HG02970 (cell line): Measurements from ENCODE around the gene VPS39.

Source experiments
- ATAC-seq: cut with Tn5 transposase; IDR thresholded peaks from one replicate; pipeline ENCODE4 v1.9.1; 2021; ENCODE audit warnings: mild to moderate bottlenecking, moderate library complexity, moderate number of reproducible peaks; ENCODE audit not compliant: unreplicated experiment, low FRiP score

The VPS39 gene

GRCh38 chr15:42147431-42147735 lies 60.7 kb downstream of the VPS39 start:
- no peak for ATAC-seq

DNA sequence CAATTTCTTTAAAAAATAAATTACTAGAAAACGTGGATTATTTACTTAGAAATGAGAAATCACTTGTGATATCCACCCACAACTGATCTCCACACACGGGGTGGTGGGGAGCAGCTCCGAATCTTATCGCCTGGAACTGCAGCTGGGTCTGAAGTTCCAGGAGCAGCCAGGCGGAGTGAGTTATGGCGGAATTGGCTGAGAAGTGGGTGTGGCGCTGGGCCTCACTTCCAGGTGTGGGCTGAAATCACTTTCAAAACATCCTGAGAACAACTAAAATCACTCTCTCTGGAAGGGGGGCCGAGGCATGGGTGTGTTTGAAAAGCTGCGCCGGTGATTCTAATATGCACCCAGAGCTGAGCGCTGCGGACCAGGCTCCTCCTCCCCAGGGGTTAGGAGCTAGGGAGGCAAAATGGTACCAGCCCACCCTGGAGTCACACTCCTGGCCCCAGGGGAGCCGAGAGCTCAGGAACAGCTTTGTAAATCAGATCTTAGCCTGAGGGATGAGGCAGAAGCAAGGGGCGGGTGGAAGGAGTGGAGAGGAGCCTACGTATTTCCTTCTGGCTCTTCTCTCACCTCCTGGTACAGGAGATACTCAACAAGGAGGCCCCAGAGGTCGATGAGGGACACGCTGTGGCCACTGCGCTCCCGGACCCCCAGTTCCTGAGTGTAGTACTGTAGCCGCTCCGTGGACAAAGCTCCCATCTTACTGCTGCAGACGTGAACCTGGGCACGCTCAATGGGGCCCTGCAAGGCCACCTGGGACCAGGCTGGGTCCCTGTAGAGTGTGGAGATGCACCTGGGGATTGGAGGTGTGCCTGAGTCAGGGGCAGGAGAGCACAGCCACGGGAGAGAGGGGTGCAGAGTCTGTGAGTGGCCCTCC lies 61.3 kb downstream of the VPS39 start:
- no peak for ATAC-seq

- no peak for ATAC-seq
These were observed 62.3 kb downstream of the VPS39 start for GRCh38 chr15:42145546-42146455.

GRCh38 chr15:42144841-42145375 lies 63.2 kb downstream of the VPS39 start:
- no peak for ATAC-seq

- no peak for ATAC-seq
These were observed 64.1 kb downstream of the VPS39 start for GRCh38 chr15:42143866-42144625.

- no peak for ATAC-seq
These were observed 64.7 kb downstream of the VPS39 start for GRCh38 chr15:42143356-42143755.

DNA sequence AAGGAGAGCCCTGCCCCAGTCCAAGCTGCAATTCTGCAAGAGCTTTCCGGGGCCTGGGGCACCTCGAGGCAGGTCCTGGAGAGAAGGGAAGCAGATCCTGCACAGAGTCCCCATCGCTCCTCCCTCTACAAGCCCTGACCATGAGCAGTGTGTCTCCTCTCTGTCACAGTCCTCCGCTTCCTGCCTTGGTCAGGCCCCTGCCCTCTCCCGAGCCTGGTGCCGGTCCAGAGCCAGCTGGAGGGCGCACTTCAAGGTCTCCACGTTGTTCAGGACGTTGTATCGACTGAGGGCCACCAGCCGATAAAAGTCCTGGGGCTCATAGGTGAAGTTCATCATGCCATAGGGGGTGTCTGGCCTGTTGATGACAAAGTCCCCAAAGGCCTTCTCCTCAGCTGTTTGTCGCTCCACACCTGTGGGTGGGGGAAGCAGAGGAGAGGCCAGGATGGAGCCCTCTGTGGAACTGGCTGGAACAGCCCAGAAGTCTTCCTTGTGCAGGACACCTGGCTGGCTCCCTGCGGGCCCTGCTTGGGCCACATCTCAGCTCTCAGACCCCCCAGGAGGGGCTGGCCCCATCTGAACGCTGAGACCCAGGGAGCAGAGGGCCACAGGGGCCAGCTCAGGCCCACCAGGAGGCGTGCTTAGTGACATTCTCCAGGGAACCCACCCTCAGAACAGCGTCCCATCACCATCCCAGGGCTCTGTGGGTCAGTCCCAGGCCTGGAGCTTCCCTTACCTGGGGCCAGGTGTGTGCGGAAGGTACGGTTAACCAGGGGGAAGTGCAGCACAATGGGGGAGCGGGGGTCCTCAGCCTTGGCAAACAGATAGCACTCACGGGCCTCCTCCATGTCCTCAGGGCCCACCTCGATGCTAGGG lies 66.1 kb downstream of the VPS39 start:
- no peak for ATAC-seq

DNA sequence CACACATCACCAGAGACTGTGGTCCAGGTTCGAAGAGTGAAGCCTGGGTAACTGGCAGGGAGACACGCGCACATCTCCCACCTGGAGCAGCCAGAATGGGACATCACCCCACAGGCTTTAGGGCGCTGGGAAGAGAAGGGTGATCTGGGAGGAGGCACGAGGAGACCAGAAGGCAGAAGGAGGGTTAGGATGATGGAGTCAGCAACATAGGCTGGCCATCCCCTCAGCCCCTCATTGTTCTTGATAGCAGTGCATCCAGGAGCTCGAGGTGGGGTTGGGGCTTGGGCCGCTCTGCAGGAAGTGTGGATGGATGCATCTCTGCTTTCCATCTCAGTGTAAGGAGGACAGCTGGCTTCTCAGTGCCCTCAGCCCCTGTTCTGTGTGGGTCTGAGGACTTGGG lies 66.9 kb downstream of the VPS39 start:
- ATAC-seq, result no peak

- ATAC-seq, result no peak
These were observed 67.6 kb downstream of the VPS39 start for GRCh38 chr15:42140383-42141070.

GRCh38 chr15:42139596-42139995 lies 68.5 kb downstream of the VPS39 start:
- ATAC-seq, result no peak

DNA sequence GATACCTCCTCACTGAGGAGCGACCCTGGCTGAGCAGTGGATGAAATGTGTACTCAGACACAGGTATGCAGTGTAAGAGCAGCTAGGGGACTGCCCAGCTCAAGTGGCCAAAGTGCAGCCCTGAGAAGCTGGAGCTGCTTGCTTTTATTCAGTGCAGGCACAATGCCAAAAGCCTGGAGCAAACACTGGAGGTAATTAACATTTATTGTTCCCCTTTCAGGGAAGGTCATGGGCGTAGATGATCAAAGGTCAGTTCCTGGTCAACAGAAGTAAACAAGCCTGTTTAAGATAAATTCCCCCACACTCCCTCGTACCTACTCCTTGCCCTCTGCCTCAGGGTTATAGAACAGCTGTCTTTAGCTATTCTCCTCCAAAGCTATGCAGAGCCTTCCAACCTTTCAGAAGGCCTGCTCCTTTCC lies 69.1 kb downstream of the VPS39 start:
- ATAC-seq, result no peak

DNA sequence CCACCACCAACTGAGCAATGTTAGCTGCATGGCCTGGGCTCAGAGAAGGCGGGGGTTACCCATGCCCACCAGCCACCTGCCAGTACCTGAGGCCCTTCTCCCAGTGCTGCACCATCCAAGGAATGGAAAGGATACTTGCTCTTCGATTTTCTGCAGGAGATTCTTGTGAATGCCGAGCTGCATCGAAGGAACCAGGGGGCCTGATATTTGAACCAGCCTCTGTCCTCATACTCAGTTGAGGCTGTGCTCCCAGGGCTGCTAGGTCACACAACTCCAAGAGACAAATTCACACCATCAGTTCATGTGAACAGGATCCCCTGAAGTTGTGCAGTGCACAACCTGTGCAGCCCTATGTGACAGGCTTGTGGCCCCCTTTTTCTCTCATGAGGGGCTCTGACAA lies 69.7 kb downstream of the VPS39 start:
- no peak for ATAC-seq

DNA sequence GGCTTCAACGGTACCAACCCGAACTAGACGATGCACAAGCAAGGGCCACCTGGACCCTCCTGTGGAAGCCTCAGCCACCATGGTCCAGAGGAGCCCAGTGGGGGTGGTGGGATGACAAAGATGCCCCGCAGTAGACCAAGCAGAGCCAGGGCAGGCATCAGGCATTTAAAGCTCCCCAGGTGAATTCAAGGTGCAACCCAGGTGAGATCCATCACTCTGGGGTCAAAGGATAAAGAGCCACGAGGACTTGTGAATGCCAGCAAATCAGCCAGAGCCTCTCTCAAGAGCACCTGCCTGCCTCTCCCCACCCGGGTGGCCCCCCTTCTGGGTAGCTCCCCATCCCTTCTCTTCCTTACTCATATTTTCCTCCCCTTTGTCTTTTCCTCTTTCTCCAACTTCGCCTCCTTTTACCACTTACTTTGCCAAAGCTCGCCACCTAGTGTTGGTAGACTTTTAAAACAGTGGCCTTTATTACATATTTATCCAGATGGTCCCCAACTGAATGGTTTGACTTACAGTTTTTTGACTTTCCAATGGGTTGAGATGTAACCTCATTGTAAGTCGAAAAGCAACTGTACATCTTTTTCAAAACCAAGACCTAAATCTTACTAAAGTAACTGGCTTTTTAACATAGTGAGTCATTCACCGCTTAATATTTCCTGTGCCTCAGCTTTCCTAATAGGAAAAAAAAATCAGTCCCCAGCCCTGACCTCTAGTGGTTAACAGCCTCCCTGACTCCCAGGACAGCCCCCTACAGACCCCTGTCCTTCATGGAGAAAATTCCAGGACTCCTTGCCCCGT lies 70.4 kb downstream of the VPS39 start:
- no peak for ATAC-seq

GRCh38 chr15:42136513-42136912 lies 71.6 kb downstream of the VPS39 start:
- ATAC-seq, result no peak

DNA sequence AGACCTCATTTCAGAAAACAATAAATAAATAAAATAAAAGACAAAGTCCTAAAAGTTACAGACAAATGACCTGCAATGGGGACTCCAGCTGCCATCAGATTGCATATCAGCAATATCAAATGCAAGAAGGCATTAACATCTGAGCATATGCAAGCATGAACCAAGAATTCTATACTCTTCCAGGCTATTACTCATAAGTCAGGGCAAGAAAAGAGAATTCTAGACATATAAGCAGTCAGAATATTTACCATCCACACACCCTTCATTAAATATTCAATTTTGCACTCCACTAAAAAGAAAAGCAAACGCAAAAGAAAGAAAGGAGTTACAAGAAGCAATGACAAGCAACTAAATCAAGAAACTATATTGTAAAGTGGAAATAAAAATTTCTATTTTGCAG lies 72.8 kb downstream of the VPS39 start:
- no peak for ATAC-seq

DNA sequence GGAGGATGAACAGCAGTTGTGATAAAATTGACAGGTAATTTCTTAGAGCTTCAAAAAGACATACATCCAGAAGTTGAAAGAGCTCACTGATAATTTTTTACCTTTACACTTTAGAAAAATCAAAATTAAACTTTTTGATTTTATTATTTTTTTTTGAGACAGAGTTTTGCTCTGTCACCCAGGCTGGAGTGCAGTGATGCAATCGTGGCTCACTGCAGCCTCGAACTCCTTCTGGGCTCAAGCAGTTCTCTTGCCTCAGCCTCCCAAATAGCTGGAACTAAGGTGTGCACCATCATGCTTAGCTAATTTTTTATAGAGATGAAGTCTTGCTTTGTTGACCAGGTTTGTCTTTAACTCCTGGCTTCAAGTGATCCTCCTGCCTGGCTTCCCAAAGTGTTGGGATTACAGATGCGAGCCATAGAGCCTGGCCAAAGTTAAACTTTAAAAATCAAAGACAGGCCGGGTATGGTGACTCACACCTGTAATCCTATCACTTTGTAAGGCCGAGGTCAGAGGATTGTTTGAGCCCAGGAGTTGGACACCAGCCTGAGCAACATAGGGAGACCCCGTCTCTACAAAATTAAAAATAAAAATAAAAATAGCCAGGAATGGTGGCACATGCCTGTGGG lies 73.4 kb downstream of the VPS39 start:
- no peak for ATAC-seq

DNA sequence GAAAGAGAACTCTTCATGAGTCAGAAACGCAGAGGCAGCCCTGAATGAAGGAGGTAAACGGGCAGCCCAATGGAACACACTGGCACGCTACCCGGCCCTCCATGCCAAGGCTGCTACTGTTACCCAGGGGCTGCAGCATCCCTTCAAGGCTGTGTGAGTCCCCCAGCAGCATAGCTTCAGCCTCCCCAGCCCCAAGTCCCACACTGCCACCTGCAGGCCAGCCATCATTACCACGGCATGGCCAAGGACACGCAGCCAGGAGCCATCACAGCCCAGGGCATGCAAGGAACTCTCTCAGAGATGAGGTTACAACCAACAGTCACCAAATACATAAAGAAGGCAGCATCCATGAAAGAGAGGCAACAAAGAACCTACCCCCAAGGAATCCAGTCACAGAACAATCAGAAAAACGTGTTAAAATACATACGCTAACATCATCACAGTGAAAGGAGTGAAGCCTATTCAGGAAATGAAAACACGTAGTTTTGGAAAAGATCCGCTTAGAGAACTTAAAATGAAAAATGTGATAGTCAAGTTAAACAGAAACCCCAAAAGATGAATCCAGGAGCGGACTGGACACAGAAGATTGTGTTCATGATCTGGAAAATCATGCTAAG lies 74.1 kb downstream of the VPS39 start:
- no peak for ATAC-seq
